ENCODE data around the gene POU3F1. TPM values are rescaled to one million over a fixed set of nuclear protein-coding genes. Genes with fewer than 3 reads are reported as not detected.

Gene POU3F1
- total RNA-seq, 2 donors from 2014 or later: 0.20 to 0.46 TPM

DNA sequence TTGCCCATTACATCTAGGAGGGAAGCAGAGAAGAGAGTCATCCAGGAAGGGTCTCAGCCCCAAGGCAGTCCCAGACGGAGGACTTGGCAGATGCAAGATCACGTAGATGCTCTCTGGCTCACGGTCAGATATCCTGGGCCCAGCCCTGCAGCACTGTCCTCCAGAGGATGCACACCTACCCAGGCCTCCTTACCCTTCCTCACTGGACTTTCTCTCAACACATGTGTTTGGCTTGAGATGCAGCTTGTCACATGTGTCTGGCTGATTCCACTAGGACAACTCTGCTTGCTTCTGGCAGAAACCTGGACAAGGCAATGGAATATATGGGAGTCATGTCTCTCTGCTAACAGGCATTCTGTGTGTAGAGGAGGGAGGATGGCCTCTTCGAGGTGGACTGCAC, 32.4 kb upstream of the POU3F1 start:
- Histone ChIP-seq H3K27me3 (ENCODE audit: control insufficient read depth, insufficient read depth, low read length, poor library complexity, severe bottlenecking) (no peaks in the 10 kb centered on the region), H3K9ac (ENCODE audit: extremely low read depth, low read length, poor library complexity, severe bottlenecking) (no peak overlapping the region), H3K9me3 (ENCODE audit: control insufficient read depth, low read length) (no peaks in the 10 kb centered on the region), H3K27ac (ENCODE audit: low read depth, low read length) (no peak overlapping the region), H3K4me1 (ENCODE audit: control insufficient read depth, insufficient read depth, low read length) (no peaks in the 10 kb centered on the region), H3K36me3 (ENCODE audit: control insufficient read depth, insufficient read depth, low read length) (no peaks in the 10 kb centered on the region), H3K4me3 (ENCODE audit: low read length) (no peak overlapping the region)
- Mint-ChIP-seq H3K27me3 (ENCODE audit: insufficient read depth) (peaks cover 2% of the 10 kb centered on the region), H3K36me3 (ENCODE audit: low read depth) (no peaks in the 10 kb centered on the region), H3K4me1 (no peaks in the 10 kb centered on the region), H3K9me3 (no peaks in the 10 kb centered on the region), H3K27ac (no peak overlapping the region), H3K4me3 (no peak overlapping the region)
- DNase-seq: no peak
- WGBS, 2 experiments (ENCODE audit: insufficient coverage in 1 of 2, insufficient read length in 1 of 2): 0 to 76% methylated on average over 1 to 4 of the region's 4 CpGs
- TF ChIP-seq, protein P1, sequence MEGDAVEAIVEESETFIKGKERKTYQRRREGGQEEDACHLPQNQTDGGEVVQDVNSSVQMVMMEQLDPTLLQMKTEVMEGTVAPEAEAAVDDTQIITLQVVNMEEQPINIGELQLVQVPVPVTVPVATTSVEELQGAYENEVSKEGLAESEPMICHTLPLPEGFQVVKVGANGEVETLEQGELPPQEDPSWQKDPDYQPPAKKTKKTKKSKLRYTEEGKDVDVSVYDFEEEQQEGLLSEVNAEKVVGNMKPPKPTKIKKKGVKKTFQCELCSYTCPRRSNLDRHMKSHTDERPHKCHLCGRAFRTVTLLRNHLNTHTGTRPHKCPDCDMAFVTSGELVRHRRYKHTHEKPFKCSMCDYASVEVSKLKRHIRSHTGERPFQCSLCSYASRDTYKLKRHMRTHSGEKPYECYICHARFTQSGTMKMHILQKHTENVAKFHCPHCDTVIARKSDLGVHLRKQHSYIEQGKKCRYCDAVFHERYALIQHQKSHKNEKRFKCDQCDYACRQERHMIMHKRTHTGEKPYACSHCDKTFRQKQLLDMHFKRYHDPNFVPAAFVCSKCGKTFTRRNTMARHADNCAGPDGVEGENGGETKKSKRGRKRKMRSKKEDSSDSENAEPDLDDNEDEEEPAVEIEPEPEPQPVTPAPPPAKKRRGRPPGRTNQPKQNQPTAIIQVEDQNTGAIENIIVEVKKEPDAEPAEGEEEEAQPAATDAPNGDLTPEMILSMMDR (conservative IDR thresholded peaks at IDR 0.05): no peak

DNA sequence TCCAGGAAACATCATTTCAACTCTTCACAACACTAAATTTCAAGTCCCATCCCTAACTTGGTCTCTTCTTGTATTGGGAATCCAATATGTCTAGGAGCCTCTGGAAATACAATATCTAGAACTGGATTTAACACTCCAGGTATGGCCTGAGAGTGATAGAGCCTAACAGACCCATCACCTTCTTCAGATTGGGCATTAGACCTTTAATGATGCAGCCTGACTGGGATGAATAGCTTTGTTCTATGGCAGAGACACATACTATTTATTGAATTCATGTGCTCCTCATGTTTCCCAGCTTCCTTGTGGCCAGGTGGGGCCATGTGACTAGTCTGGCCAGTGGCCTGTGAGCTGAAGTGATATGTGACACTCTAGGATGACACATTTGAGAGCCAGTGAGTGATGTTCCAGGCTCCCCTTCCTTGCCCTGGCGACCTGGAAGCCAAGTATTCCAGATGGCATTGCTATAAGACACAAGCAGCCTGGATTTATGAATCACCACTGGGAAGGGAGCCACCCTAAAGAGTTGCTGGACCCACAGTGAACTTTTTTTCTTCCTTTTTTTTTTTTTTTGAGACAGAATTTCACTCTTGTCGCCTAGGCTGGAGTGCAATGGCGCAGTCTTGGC, 31.0 kb upstream of the POU3F1 start:
- no peaks in the 10 kb centered on the region for H3K36me3 ChIP-seq (ENCODE audit: control insufficient read depth, insufficient read depth, low read length)
- no peaks in the 10 kb centered on the region for H3K27me3 ChIP-seq (ENCODE audit: control insufficient read depth, insufficient read depth, low read length, poor library complexity, severe bottlenecking)
- Mint-ChIP-seq H3K4me3 (no peak overlapping the region), H3K27me3 (ENCODE audit: insufficient read depth) (peaks cover 4% of the 10 kb centered on the region), H3K27ac (no peak overlapping the region), H3K36me3 (ENCODE audit: low read depth) (no peaks in the 10 kb centered on the region), H3K4me1 (peaks cover 4% of the 10 kb centered on the region), H3K9me3 (no peaks in the 10 kb centered on the region)
- H3K4me1 ChIP-seq (ENCODE audit: control insufficient read depth, insufficient read depth, low read length): no peaks in the 10 kb centered on the region
- no peak overlapping the region for H3K9ac ChIP-seq (ENCODE audit: extremely low read depth, low read length, poor library complexity, severe bottlenecking)
- H3K4me3 ChIP-seq (ENCODE audit: low read length): no peak overlapping the region
- 88 to 94% methylated on average over 2 to 3 of the region's 3 CpGs for WGBS, 2 experiments (ENCODE audit: insufficient coverage in 1 of 2, insufficient read length in 1 of 2)
- no peaks in the 10 kb centered on the region for H3K9me3 ChIP-seq (ENCODE audit: control insufficient read depth, low read length)
- DNase-seq: no peak
- no peak overlapping the region for H3K27ac ChIP-seq (ENCODE audit: low read depth, low read length)
- TF ChIP-seq, protein P1 (conservative IDR thresholded peaks at IDR 0.05): no peak

DNA sequence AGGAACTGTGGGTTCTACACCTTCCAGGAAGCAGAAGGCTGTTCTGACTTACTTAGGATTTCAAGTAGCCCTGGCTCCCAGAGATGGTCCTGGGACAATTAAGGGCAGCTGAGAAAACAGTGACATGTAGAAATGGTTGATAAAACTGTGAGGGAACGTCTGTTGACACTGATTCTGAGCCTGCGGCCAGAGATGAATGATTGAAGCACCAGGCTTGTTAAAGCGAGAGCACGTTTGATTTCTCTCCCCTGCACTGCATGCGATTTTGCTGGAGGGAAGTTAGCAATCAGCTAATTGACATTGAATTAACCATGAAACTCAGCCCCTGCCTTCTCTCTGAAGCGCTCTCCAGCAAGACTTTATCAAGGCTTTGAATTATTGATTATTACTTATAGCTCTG, 29.9 kb upstream of the POU3F1 start:
- no peak for DNase-seq
- Histone ChIP-seq H3K9me3 (ENCODE audit: control insufficient read depth, low read length) (no peaks in the 10 kb centered on the region), H3K4me1 (ENCODE audit: control insufficient read depth, insufficient read depth, low read length) (no peaks in the 10 kb centered on the region), H3K9ac (ENCODE audit: extremely low read depth, low read length, poor library complexity, severe bottlenecking) (no peak overlapping the region), H3K27ac (ENCODE audit: low read depth, low read length) (no peak overlapping the region), H3K36me3 (ENCODE audit: control insufficient read depth, insufficient read depth, low read length) (no peaks in the 10 kb centered on the region), H3K4me3 (ENCODE audit: low read length) (no peak overlapping the region), H3K27me3 (ENCODE audit: control insufficient read depth, insufficient read depth, low read length, poor library complexity, severe bottlenecking) (no peaks in the 10 kb centered on the region)
- Mint-ChIP-seq H3K27me3 (ENCODE audit: insufficient read depth) (peaks cover 4% of the 10 kb centered on the region), H3K27ac (no peak overlapping the region), H3K4me3 (no peak overlapping the region), H3K4me1 (peaks cover 5% of the 10 kb centered on the region), H3K36me3 (ENCODE audit: low read depth) (no peaks in the 10 kb centered on the region), H3K9me3 (no peaks in the 10 kb centered on the region)
- WGBS, 2 experiments (ENCODE audit: insufficient coverage in 1 of 2, insufficient read length in 1 of 2): 86 to 88% methylated on average over 5 to 6 of the region's 6 CpGs
- TF ChIP-seq, protein P1 (conservative IDR thresholded peaks at IDR 0.05): no peak
